Activated CD4-positive, alpha-beta T cell treated with anti-CD3 and anti-CD28 coated beads, Interleukin-2, amount 50 U/mL, for 16 hours (primary cell): ENCODE measurements around the gene PRDM5.
"Not testable (repeated sequence)": the region's sequence is repeated elsewhere in the genome, so short reads cannot be mapped to it uniquely, and the experiment has no call there.

Experiments used
- DNase-seq: peaks from one replicate; pipeline ENCODE4 v3.0.0-alpha.2; 2020

The PRDM5 gene

DNA sequence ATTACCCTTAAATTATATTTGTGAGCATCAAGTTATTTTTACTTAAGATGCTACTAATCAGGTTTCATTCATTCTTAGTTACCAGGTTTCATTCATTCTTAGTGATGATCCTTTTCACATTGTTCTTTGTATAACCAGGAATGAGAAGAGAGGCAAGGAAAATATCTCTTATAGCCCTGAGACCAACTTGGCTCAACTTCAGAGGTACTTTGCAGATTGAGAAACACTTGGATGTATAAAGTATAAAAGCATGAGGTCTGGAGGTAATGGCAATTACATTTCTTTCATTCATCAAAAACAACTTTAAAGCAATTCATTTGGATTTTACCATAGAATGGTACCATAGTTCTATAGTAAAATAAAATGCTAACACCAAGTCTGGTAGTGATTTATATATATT, 231.0 kb downstream of the PRDM5 start:
- DNase-seq, result no peak

DNA sequence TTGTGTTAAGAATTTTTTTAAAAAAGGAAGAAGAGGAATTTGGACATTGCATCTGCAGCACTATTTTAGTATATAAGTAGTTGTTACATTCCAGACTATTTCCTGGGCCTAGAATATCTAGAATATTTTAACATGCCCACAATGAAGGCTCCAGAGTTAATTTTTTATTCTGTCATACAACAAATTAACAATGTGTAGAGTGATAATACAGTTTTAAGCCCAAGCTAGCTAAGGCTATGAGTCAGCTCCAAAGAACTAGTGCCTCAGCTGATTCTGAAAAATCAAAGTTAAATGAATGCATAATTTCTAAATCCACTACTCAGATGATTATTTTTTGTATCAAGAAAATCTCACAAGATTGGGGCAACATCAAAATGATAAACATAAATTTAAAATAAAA, 231.4 kb downstream of the PRDM5 start:
- DNase-seq, result no peak

DNA sequence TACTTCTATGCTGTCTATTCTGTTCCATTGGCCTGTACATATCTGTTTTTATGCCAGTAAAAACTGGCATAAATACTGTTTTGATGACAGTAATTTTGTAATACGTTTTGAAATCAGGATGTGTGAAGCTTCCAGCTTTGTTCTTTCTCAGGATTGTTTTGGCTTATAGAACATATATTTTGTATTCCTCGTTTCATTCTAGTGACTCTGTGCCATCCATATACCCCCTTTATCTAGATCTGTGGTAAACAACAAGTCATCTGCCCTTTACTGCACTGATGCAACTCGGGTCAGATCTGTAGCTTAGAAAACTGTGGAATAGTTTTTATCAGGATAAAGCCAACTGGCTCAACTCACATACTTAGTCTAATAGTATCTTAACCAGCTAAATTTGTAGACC, 233.7 kb downstream of the PRDM5 start:
- DNase-seq, result no peak

DNA sequence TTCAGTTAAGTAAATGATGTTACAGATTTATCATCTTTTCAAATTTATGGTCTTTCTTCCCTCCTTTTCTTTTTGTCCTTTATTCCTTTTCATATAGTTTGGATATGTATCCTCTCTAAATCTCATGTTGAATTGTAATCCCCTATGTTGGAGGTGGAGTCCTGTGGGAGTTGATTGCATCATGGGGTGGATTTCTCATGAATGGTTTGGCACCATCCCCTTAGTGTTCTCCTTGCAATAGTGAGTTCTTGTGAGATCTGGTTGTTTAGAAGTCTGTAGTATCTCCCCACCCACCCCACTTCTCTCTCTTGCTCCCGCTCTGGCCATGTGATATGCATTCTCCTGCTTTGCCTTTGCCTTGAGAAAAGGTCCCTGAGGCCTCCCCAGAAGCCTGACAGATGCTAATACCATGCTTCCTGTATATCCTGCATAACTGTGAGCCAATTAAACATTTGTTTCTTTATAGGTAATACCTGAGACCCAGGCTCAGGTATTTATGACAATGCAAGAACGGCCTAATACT, 236.7 kb downstream of the PRDM5 start:
- no peak for DNase-seq

DNA sequence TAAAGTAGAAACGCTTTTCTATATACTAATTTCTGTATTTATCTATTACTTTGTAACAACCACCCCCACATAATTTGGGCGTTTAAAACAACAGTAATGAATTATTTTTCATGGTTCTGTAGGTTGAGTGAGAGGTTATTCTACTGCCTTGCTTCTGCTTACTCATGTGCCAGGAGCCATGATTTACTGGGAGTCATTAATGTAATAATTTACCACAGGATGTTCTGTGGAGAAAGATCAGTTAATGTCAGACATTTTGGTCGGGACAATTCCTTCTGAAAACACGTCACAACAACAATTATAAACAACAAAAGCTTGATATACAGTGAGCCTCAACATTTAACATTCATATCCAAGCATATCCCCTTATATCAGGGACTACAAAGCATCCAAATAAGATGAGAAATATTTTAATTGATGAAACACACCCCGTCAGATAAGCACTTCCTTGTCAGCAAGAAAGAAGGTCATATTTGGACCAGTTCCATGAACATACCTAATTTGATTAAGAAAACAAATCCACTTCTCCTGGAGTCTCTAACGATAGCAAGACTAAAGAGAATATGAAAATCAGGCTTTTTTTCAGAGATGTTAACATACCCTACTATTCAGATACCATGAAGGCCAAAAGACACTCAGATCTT, 238.5 kb downstream of the PRDM5 start:
- no peak for DNase-seq

DNA sequence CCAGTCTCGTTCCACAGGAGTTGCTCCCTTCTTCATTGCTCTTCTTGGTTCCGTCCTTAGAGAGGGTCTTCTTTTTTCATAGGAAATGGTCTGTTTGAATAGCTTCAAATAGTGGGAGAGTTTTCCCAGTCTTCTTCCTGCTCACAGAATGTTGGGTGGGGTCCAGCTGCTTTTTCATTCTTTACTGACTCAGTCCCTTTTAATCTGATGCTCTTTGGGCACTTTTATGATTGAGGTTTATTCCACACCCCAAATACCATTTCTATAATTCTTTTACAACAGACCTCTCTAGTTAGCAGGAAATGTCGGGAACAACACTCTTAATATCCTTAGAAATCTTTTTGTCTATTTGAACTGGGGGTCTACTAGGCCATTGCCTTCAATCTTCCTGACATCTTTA, 239.5 kb downstream of the PRDM5 start:
- DNase-seq, result no peak

DNA sequence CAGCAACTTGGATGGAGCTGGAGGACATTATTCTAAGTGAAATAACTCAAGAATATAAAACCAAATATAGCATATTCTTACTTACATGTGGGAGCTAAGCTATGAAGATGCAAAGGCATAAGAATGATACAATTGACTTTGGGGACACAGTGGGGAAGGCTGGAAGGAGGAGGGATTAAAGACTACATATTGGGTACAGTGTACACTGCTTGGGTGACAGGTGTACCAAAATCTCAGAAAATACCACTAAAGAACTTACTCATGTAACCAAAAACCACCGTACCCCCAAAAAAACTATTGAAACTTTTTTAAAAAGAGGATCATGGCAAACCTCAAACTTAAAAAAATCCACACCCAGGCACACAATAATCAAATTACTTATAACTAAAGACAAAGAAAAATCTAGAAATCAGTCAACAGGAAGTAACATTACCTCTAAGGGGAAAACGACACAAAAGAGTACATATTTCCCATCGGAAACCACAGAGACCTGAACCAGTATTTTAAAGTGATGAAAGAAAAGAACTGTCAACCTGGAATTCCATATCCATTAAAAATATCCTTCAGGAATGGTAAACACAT, 241.8 kb downstream of the PRDM5 start:
- DNase-seq, result peak; percentile 2

DNA sequence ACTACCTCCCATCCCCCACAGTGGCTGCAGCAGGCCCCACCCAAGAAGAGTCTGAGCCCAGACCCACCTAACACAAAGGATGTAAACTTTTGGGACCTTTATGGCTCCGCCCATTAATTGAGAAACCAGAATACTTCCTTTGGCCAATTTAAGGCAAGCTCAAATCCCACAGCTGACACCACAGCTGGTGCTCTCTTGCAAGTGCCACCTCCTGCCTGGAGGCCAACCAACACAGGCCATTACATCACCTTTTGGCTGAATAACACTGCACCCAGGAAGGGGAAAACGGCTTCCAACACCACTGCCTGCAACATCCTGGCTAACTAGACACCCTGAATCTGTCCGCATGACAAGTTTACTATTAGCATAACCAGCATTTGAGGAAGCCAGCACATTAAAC, 248.8 kb downstream of the PRDM5 start:
- no peak for DNase-seq

DNA sequence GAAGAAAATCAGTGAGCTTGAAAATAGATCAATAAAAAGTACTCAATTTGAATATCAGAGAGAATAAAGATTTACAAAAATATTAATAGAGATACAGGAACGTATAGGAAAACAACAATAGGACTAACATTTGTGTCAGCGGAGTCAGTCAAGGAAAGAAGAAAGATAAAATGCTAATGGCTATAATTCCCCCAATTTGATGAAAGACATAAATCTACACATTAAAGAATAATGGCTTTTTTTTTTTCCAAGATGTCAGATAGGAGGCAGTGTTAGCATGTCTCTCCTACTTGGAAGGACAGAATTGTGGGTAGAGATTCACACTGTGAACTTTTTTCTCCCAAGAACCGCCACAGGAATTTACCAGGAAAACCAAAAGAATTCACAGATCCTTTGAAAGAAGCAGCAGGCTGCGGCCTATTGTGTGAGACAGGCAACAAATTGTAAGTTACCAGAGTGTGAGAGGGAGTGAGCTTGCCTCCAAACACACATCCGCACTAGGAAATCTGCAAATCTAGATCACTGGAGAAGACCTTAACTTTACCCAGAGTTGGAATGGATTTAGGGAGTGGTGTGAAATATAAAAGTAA, 249.9 kb downstream of the PRDM5 start:
- no peak for DNase-seq

DNA sequence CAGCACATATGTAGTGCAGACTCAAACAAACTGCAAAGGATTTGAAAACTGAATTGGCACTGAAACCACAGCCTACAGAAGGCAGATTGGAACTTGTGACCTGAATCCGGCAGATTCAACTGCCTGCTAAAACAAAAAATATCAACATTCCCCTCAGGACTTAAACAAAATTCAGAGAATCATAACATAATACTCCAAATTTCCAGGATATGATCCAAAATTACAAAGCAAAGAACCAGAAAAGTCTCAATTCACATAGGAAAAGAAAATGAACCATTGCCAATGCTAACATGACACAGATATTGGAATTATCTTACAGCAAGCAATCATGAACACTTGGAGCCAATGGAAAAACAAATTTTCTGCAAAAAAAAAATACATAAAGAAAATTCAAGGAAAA, 250.4 kb downstream of the PRDM5 start:
- no peak for DNase-seq

DNA sequence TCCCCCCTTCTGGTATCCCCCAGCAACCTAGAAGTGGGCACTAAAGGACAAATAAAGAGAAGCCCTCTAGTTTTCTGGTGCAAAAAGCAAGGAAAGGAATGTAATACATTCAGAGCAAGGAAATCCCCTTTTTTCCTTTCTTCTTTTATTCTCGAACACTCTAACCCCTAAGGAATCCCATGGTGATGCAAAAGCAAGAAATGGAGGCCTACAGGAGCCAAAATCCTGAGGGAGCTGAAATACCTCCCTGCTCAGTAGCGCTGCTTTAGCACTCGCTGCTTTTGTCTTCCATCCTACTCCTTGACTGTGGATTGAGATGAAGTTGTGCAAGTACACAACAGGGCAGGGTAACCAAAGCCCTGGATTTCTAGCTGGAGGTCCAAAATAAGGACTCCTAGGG, 251.0 kb downstream of the PRDM5 start:
- no peak for DNase-seq

DNA sequence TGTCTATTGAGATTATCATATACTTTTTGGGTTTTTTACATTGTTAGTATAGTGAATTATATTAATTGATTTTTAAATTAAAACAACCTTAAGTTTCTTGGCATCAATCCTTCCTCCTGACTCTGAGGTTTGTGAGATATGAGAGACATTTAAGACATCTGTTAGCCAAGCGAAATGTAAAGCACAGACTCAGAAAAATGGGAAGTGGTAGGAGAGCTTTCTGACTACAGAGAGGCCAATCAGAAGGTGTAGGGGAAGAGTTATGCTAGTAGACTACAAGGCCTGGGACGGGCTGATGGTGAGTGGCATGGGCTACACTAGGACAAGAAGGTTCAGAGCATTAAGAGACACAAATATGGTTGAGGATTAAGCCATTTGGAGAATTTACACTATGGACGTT, 255.4 kb downstream of the PRDM5 start:
- DNase-seq, result no peak

DNA sequence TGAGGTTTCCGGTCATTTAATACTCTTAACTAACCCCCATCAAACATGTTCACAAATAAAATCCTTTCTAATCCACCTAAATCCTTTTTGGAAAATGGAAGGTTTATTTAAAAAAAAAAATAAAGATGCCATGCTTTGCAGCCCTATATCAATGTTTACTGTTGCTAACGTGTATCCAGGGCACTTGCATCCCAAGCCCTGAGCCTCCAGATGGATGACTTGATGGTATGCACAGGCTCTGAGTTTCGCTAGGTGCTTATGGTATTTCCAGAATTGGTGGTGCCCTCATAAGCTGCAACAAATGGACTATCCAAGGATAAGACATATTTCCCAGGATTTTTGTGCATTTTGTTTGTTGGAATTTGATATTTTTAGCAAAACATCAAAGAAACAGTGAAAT, 257.7 kb downstream of the PRDM5 start:
- DNase-seq, result no peak

DNA sequence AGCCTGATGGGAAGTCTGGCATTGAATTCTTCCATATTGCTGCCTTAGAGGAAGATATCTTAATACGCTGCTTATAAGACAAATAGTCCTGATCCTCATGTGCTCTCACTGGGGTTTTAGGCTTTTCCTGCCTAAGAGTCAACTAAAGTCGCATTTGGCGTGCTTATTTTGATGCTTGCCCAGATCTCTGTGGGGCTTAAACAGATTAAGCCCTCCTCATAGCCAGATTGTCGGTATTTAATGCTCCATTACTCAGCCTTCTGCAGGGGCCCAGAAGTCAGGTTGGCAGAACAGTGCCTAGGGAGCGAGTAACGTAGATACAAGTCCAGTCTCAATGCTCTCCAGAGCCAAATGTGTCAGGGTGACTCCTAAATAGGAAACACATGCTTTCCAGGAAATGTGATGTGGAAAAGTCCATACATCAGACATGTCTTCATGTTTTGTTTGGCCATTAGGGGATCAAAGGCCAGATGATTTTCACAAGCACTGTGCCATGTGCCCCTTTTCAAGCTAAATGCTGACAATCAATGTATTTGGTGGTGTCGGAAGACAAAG, 262.8 kb downstream of the PRDM5 start:
- no peak for DNase-seq

DNA sequence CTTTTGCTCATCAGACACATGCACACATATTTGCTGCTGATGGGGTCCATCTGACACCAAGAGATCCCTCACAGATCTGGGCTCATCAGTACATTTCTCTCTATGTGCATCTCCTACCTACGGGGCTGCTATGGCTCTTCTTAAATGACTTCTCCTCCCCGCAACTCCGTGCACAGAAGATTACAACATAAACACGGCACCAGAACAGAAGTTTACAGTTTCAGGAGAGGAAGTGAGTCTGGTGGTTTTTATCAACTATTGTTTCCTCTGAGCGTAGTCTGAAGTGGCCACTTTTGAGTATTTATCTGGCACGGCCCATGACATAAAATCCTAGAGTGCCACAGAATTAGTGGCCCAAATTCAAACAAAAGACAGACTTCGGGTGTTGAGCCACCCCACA, 263.8 kb downstream of the PRDM5 start:
- DNase-seq, result no peak

DNA sequence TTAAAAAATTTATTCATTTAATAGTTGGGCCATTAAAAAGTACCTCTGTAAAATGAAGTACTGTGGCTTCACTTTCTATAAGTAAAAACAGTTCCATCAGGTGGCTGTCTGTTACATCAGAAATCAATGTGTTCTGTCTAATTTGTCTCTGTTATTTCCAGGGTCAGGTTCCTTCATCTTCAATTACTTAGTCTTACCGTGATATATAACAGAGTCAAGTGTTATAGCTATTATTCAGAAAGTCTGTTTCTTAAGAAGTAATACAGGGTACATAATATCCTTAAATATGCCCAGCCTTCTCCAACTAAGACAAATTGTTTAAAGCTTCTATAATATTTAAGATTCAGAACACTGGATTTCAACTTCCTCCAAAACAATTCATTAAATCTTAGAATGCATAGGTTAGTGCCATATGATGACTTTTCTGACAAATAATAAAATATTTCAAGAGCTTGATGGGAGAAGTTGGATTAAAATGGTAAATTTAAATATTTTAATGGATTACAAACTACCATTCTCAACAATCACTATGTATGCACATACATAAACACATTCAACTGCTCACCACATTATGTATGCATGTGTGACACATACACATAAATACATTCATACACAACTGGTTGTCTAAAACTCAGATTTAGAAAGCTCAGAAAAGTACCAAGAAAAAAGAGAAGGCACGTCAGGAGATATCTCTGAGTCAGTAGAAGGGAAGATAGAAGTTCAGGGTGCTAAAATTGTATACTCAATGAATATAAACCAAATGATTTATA, 268.5 kb downstream of the PRDM5 start:
- DNase-seq, result no peak

DNA sequence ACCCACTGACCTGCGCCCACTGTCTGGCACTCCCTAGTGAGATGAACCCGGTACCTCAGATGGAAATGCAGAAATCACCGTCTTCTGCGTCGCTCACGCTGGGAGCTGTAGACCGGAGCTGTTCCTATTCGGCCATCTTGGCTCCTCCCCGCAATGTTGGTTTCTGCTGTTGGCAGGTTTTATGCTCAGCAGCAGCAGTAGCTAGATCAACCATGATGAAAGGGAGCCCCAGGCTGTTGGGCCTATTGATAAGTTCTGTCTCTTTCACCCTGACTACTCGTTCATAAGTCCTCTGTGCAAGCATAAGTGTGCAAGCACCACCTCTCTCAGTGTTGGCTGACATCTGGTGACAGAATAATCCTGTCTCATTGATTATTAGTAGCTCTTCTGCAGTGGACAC, 274.2 kb downstream of the PRDM5 start:
- DNase-seq, result not testable (repeated sequence)
